Measurements from ENCODE around the gene USP22.
"Not testable (repeated sequence)": the region's sequence is repeated elsewhere in the genome, so short reads cannot be mapped to it uniquely, and the experiment has no call there.

Gene USP22

GRCh38 chr17:20983359-20983637, 59.5 kb downstream of the USP22 start:
- DNase-seq: no peak

DNA sequence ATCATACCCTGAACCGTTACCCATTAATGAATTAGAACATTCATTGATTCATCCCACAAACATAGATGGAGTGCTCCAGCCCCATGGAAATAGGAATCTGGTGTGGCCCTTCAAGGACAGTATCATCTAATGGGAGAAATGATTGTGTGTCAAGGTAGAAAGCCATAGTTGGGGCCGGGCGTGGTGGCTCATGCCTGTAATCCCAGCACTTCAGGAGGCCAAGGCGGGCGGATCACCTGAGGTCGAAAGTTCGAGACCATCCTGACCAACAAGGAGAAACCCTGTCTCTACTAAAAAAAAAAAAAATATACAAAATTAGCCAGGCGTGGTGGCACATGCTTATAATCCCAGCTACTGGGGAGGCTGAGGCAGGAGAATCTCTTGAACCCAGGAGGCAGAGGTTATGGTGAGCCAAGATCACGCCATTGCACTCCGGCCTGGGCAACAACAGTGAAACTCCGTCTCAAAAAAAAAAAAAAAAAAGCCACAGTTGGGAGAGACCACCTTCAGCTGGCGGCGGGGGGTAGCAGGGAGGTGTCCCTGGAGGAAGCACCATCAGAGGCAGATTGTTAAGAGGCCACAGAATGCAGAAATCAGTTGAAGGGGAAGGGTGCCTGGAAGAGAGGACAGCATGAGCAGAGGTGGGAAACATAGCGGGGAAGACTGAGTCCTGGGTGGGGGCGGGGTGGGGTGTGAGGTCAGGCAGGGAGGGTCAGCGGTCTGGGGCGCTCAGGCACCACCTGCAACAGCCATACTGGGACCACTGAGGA, 60.0 kb downstream of the USP22 start:
- DNase-seq: no peak

GRCh38 chr17:20981046-20981920, 61.5 kb downstream of the USP22 start:
- no peak for DNase-seq

- DNase-seq: no peak
Measured at GRCh38 chr17:20979792-20980083, 63.1 kb downstream of the USP22 start.

DNA sequence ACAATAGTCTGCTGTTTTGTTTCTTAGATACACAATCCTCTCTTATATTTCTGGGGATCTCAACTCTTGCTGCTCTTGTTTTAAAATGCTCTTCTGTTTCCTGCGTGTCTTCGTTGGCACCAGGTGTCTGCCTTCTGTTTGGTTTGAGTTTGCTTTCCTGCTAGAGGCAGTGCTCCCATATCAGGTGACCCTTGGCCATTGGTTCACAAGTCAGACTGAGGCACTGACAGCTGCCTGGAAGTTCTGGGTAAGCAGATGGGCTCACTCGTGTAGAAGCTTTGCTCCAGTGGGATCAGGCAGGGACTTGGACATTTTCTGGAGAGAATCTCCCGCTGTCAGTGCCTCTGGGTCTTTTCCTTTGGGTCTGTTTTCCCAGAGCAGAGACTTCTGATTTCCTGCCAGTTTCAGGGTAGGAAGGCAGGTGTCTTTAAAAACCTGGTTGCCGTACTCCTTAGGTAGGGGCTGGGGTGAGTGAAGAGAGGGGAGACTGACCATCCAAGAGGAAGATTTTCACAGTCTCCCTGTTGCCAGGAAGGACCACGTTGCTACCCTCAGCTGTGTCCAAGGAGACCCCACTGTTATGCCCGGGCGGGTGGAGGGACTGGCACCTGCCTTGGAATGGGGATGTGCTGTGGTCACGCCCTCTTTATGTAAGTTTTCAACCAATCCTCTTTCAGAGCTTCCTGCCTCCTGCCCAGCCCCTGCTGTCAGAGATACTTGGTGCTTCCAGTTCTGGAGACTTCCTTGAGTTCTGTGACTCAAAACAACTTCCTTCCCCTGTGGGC, 63.6 kb downstream of the USP22 start:
- not testable (repeated sequence) for DNase-seq

DNA sequence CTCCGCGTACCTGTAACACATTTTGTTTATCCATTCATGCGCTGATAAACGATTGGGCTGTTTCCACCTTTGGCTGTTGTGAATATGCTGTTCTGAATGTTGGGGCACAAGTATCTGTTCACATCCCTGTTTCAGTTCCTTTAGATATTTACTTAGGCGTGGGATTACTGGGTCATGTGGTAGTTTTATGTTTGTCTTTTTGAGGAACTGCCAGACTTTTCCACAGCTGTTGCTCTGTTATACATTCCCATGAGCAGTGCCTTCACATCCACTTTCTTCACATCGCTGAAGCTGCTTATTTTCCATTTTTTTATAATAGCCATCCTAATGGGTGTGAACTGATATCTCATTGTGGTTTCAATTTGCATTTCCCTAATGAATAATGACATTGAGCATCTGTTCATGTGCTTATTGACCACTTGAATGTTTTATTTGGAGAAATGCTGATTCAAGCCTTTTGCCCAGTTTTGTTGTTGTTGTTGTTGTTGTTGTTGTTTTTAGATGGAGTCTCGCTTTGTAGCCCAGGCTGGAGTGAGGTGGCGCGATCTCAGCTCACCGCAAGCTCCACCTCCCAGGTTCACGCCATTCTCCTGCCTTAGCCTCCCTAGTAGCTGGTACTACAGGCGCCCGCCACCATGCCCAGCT, 65.1 kb downstream of the USP22 start:
- not testable (repeated sequence) for DNase-seq

- DNase-seq: peak; percentile 30
Measured at GRCh38 chr17:20975566-20975965, 67.2 kb downstream of the USP22 start.

- DNase-seq: no peak
Measured at GRCh38 chr17:20970329-20970728, 72.5 kb downstream of the USP22 start.

GRCh38 chr17:20968913-20969616, 73.7 kb downstream of the USP22 start:
- DNase-seq: no peak

GRCh38 chr17:20967776-20968175, 75.0 kb downstream of the USP22 start:
- peak; percentile 14 for DNase-seq

DNA sequence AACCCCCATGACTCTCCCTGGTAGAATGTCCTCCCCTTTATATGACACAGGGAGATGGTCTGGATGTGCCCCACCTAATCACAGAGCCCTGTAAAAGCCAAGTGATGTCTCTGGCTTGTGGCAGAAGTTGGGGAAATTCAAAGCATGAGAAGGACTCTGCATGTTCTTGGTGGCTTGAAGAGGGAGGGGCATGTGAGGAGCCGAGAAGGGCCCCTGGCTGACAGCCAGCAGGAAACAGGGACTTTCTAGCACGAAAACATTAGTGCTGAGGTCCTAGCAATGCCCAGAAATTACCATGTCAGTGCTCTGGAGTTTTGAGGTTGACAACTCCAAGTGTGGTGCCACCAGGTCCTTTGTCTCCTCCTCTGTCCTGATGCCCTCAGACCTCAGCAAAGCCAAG, 75.9 kb downstream of the USP22 start:
- no peak for DNase-seq

DNA sequence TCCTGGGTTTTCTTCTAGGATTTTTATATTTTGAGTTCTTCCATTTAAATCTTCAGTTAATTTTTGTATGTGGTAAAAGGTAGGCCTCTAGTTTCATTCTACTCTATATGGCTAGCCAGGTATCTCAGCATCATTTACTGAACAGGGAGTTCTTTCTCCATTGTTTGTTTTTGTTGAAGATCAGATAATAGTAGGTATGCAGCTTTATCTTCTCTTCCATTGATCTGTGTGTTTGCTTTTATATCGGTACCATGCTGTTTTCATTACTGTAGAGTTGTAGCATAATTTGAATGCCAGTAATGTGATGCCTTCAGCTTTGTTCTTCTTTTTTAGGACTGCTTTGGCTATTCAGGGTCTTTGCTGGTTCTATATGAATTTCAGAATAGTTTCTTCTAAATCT, 77.3 kb downstream of the USP22 start:
- no peak for DNase-seq

- peak; percentile 90 for DNase-seq
Measured at GRCh38 chr17:20961586-20961985, 81.2 kb downstream of the USP22 start.

GRCh38 chr17:20960871-20961270, 81.9 kb downstream of the USP22 start:
- DNase-seq: no peak

GRCh38 chr17:20955427-20956323, 87.1 kb downstream of the USP22 start:
- peak; percentile 56 for DNase-seq

DNA sequence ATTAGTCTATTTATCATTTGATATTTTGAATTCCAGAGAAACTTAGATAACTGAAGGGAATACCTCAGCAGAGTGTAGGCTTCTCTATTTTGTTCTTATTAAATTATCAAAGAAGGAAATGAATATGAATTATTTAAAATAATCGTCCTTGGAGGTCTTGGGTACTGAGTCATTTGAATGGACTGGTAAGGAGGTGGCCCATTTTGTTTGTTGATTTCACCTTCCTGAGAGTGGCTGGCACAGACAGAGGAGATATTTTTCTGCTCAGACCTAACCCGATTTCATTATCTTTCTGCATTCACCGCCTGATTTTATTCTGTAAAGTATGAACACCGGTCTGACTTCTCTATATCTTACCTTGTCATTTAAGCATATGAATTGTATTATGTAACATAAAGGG, 88.0 kb downstream of the USP22 start:
- no peak for DNase-seq

- DNase-seq: no peak
Measured at GRCh38 chr17:20952183-20952582, 90.6 kb downstream of the USP22 start.

Data from fibroblast of upper back skin (primary cell).